DMS153 (cell line): Measurements from ENCODE around the gene SPARCL1.
"Not testable (repeated sequence)": the region's sequence is repeated elsewhere in the genome, so short reads cannot be mapped to it uniquely, and the experiment has no call there.

Experiments used
- DNase-seq: peaks from one replicate; lab custom pipeline; 2025; lab: John Stamatoyannopoulos, UW

The SPARCL1 gene

GRCh38 chr4:87529187-87529586, at the start of gene SPARCL1:
TSS of gene SPARCL1 (minus strand) at chr4:87529376. CDS start at chr4:87499574, 29,802 bp downstream.
- no peak for DNase-seq

DNA sequence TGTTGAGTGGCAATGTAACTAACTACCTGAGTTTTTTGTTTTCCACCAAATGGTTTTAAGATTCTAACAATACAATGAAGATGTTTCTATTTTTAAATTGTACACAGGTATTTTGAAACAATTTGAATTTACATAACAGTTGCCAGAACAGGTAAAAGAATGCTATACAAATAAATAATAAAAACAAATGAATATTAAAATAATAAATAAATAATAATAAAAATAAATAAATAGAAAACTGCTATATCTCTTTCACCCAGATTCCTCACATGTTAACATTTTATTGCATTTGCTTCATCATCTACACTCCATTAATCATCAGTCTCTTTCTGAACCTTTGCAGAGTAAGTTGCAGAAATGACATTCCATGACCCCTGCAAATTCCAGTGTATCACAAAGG, 46.8 kb upstream of the SPARCL1 start:
- no peak for DNase-seq

- no peak for DNase-seq
Observed at GRCh38 chr4:87575408-87575807, 46.2 kb upstream of the SPARCL1 start.

DNA sequence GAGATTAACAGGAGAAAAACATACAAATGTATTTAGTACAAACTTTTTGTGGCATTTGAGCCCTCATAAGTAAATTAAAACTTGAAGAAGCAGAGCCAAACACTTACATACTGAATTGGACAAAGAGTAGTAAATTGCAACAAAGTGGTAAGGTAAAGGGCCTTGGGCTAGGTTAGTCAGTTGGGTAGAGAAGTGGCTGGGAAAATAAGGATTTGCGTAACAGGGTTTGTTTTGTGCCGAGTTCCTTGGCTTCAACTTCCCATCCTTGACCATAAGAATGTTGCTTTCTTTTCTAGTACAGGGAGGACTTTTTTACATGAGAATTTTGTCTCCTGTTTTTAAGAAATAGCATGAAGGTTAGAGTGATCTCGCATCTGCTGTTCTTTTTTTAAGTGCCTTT, 45.8 kb upstream of the SPARCL1 start:
- DNase-seq, result no peak

- DNase-seq, result not testable (repeated sequence)
Observed at GRCh38 chr4:87574376-87574775, 45.2 kb upstream of the SPARCL1 start.

GRCh38 chr4:87570290-87570805, 41.2 kb upstream of the SPARCL1 start:
- DNase-seq, result no peak

DNA sequence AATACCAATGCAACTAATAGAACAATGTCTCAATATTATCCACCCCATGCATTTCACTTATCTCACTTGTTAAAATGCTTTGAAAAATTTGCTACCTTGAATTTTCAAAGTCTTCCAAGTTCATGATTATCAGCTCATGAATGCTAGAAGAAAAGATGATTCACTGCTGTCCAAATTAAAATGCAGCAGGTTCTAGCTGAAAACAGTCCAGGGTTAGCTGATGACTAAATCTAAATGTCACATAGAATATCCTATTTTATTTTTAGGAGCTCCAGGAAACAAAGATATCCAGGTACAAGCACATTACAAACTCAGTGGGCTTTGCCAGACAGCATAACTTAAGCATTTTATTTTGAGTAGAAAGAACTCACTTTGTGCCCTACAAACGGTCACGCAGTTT, 38.0 kb upstream of the SPARCL1 start:
- no peak for DNase-seq

- DNase-seq, result peak; percentile 49
Observed at GRCh38 chr4:87566276-87566675, 37.1 kb upstream of the SPARCL1 start.

DNA sequence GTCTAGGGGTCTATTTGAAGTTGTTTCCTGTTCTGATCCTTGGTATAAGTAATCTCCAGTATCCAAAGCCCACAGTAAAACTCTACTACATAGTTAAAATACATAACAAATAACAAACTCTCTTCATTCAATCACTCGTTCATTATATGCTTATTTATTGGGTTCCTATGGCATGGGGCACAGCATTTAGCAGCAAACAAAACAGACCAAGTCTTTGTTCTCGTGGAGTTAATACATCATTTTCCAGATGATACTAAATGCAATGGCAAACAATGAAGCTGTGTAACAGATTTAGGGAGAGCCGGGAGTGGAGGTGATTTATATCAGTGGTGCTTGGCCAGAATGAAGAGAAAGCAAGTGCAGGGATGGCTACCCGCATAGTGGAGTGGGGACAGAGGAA, 36.6 kb upstream of the SPARCL1 start:
- peak; percentile 53 for DNase-seq

DNA sequence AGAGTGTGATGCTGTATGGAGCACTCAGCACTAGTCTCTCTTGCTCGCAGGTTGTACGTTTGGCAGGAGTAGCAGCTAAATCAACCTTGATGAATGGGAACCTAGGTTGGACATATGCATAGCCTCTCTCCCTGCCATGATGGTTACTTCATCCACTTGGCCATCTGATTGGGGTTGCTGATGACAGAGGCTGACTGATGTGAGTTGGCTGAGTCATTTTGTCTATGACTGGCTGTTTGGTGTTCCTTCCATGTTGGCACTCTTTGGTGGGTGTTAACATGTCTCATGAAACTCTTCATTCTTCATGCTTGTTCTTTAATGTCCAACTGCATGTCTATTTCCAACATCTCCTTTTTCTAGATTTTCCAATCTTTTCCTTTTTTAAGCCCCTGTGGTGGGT, 31.6 kb upstream of the SPARCL1 start:
- DNase-seq, result no peak

DNA sequence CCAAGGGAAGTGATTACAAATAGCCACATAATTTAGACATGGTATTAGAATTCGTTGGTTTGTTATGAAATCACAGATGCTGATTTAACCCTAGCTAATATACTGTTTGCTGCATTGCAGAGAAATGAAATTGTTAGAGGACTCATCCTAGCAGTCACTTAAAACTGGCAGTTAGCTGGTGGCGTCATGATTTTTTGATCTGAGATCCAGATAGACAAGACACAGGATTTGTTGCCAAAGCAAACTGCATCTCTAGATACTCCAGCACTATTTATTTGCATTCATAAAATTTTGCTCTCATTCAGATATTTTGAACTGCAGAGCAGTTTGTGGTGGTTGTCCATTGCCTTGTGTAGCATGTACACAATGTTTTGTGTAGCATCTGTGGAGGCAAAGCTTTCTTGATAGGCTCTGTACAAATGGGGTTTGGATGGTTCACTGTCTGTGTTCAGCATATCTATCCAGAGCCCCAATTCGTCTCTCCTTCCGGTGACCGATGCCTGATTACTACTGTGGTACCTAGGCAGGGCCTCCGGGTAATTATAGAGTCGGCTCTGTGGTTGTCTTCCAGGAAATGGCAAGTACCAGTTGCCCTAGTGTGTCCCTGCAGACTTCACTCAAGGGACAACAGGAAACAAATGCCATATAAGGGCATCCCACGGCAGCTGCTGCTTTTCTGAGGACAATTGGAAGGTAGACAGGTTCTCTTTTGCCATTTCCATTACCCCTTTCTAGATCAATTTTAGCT, 30.1 kb upstream of the SPARCL1 start:
- DNase-seq, result peak; percentile 98

GRCh38 chr4:87557348-87557747, 28.2 kb upstream of the SPARCL1 start:
- peak; percentile 65 for DNase-seq

- no peak for DNase-seq
Observed at GRCh38 chr4:87555773-87556619, 26.8 kb upstream of the SPARCL1 start.

GRCh38 chr4:87553182-87553581, 24.0 kb upstream of the SPARCL1 start:
- DNase-seq, result no peak

- DNase-seq, result no peak
Observed at GRCh38 chr4:87551361-87551760, 22.2 kb upstream of the SPARCL1 start.

DNA sequence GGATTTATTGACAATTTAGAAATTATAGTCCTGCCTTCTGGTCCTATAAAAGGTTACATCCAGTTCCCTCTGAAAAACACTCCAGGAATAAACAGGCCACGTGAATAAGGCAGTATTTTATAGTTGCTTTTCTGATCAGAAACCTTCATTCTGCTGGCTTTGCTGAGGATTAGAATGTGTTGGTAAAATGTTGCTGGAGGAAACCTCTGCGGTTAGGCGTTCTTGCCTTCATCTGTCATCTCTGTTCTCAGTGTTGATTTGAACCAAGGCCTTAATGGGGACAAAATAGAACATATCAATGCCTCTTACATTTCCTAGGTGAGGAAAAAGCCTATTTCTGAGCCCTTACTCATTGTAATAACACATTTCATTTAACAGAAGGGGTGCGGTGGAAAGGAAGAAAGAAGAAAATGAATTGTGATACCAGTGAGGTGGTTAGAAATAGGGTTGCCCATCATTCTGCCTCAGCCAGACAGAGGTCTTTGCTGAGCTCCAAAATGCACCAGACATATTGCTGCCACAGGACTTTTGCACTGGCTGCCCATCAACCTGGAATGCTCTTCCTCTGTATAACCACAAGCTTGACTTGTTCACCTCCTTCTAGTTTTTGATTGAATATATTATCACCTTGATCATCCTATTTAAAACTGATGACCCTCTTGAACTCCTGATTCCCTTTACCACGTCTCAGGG, 18.0 kb upstream of the SPARCL1 start:
- DNase-seq, result no peak

- no peak for DNase-seq
Observed at GRCh38 chr4:87545052-87545451, 15.9 kb upstream of the SPARCL1 start.

DNA sequence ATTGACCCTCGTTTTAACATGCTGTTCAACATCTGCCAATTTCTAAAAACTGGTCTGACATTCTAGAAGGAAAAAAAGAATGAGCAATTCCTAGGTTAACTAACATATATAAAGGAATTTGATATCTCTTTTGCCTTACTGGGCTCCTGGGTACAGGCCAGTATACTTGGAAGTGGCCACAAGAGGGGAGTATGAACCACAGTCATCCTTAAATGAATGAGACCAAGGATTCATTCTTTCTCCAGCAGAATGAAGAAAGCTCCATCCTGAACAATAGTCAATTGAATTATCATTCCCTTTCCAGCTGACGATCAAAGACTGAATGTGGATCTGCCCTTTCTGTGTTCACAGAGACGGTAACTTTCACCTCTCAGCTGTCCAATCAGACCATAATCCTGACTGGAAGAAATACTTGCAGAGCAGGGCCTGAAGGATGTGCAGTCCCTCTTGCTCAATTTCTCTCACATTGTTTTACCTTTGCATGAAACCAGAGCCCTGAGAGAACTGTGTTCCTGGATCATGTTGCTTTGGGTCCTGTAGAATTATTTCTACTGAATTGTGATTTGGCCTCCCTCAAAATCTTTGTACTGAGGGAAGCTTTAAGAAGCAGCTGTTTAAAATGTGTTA, 14.8 kb upstream of the SPARCL1 start:
- no peak for DNase-seq

- no peak for DNase-seq
Observed at GRCh38 chr4:87542734-87543312, 13.6 kb upstream of the SPARCL1 start.

GRCh38 chr4:87541956-87542709, 13.0 kb upstream of the SPARCL1 start:
- no peak for DNase-seq

DNA sequence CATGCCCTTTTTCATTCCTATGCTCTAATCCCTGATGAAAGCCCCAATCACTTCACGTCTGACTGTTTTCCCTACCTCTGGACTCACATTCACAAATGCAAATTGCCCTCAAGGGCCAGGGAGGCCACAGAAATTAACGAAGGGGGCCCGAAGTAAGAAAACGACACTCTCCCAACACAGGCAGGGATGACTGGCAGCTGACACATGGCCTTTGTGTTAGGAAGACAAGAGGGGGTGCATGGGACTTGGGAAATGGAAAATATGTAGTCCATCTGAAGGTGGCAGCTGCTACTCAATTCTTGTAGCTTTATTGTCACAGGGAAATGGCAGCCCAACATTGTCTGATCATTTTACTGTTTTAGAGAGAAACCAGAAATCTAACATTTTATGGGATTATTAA, 12.3 kb upstream of the SPARCL1 start:
- DNase-seq, result no peak
